Uterus (tissue), 2 donors: ENCODE results near the gene CBFA2T2.

Experiments used
- CTCF ChIP-seq, 4 experiments: fragments of 200-600 bp in 2 of 4; fragments of 450-650 bp in 2 of 4; sonication (generic) in 2 of 4; IDR thresholded peaks; one replicate each; pipeline ENCODE4 v1.5.1; 2016 to 2019; ENCODE audit warnings: antibody characterized with exemption in 4 of 4, mild to moderate bottlenecking in 2 of 4, moderate library complexity in 1 of 4
- POLR2A ChIP-seq, 2 donors: fragments of 450-650 bp; IDR thresholded peaks; one replicate each; pipeline ENCODE4 v1.6.1; 2016; ENCODE audit warnings: antibody characterized with exemption in 2 of 2, mild to moderate bottlenecking in 1 of 2, moderate library complexity in 1 of 2

- TF ChIP-seq CTCF (IDR thresholded peaks at IDR 0.05) (no peak), POLR2A (IDR thresholded peaks at IDR 0.05) (no peak)
These were observed 70.1 kb downstream of the CBFA2T2 start for GRCh38 chr20:33560026-33560425.
